HG02759 (cell line): ENCODE results near the gene DNAH5.

Source experiments
- ATAC-seq: cut with Tn5 transposase; IDR thresholded peaks from one replicate; pipeline ENCODE4 v1.9.1; 2021; ENCODE audit warnings: mild to moderate bottlenecking, moderate library complexity; ENCODE audit not compliant: unreplicated experiment

The DNAH5 gene

GRCh38 chr5:13708906-13709305 is 235.6 kb downstream of the DNAH5 start:
- no peak for ATAC-seq

- no peak for ATAC-seq
These were observed 236.1 kb downstream of the DNAH5 start for GRCh38 chr5:13708432-13708831.

GRCh38 chr5:13704396-13704795 is 240.1 kb downstream of the DNAH5 start:
- ATAC-seq = no peak

GRCh38 chr5:13700626-13701025 is 243.9 kb downstream of the DNAH5 start:
- ATAC-seq = no peak

GRCh38 chr5:13698885-13699284 is 245.6 kb downstream of the DNAH5 start:
- no peak for ATAC-seq

- no peak for ATAC-seq
These were observed 249.3 kb downstream of the DNAH5 start for GRCh38 chr5:13695076-13695712.

- no peak for ATAC-seq
These were observed 252.3 kb downstream of the DNAH5 start for GRCh38 chr5:13692172-13692571.

- ATAC-seq = no peak
These were observed 268.0 kb downstream of the DNAH5 start for GRCh38 chr5:13676531-13676930.

GRCh38 chr5:13674391-13674790 is 270.1 kb downstream of the DNAH5 start:
- ATAC-seq = no peak

GRCh38 chr5:13673511-13673910 is 271.0 kb downstream of the DNAH5 start:
- no peak for ATAC-seq

GRCh38 chr5:13664377-13664776 is 280.1 kb downstream of the DNAH5 start:
- no peak for ATAC-seq

- no peak for ATAC-seq
These were observed 281.9 kb downstream of the DNAH5 start for GRCh38 chr5:13662626-13663025.

- ATAC-seq = no peak
These were observed 283.2 kb downstream of the DNAH5 start for GRCh38 chr5:13661272-13661671.

GRCh38 chr5:13660072-13660471 is 284.4 kb downstream of the DNAH5 start:
- no peak for ATAC-seq

GRCh38 chr5:13659391-13659790 is 285.1 kb downstream of the DNAH5 start:
- no peak for ATAC-seq

- ATAC-seq = no peak
These were observed 285.7 kb downstream of the DNAH5 start for GRCh38 chr5:13658761-13659160.

GRCh38 chr5:13658152-13658551 is 286.3 kb downstream of the DNAH5 start:
- ATAC-seq = no peak

GRCh38 chr5:13653709-13654108 is 290.8 kb downstream of the DNAH5 start:
- no peak for ATAC-seq

GRCh38 chr5:13649656-13650055 is 294.8 kb downstream of the DNAH5 start:
- ATAC-seq = no peak

GRCh38 chr5:13648822-13649221 is 295.7 kb downstream of the DNAH5 start:
- no peak for ATAC-seq

- no peak for ATAC-seq
These were observed 300.8 kb downstream of the DNAH5 start for GRCh38 chr5:13643734-13644133.

- ATAC-seq = no peak
These were observed 301.3 kb downstream of the DNAH5 start for GRCh38 chr5:13643196-13643595.
